SK-N-SH (cell line): Measurements from ENCODE around the gene EFEMP2.

Source experiments
- JUND ChIP-seq: IDR thresholded peaks from 2 replicates; pipeline ENCODE4 v1.4.0; 2012
- RFX5 ChIP-seq: IDR thresholded peaks from 2 replicates; pipeline ENCODE4 v1.6.1; 2012; ENCODE audit warnings: mild to moderate bottlenecking, improper control_type of control experiment, low read length
- SIN3A ChIP-seq: IDR thresholded peaks from 2 replicates; pipeline ENCODE4 v1.6.1; 2012; ENCODE audit warnings: low read depth, mild to moderate bottlenecking, low read length, moderate library complexity, borderline replicate concordance
- TAF1 ChIP-seq: IDR thresholded peaks from 2 replicates; pipeline ENCODE4 v1.6.1; 2012; ENCODE audit warnings: low read depth, mild to moderate bottlenecking, low read length, moderate library complexity, borderline replicate concordance
- TCF12 ChIP-seq: IDR thresholded peaks from 2 replicates; pipeline ENCODE4 v1.4.0; 2012
- TF ChIP-seq, protein P1 (sequence below): fragments of 200-600 bp; sonication (generic); IDR thresholded peaks from 2 replicates; pipeline ENCODE4 v1.6.1; 2017; ENCODE audit warnings: antibody characterized with exemption, mild to moderate bottlenecking, moderate library complexity
- TF ChIP-seq, protein P2 (sequence below): fragments of 150-350 bp; IDR thresholded peaks from 2 replicates; pipeline ENCODE4 v1.6.1; 2017; ENCODE audit warnings: antibody characterized with exemption, low read length, low read depth, borderline replicate concordance
- TF ChIP-seq, protein P3 (sequence below): IDR thresholded peaks from 2 replicates; pipeline ENCODE4; 2012
- TF ChIP-seq, protein P4 (sequence below): fragments of 150-350 bp; IDR thresholded peaks from 2 replicates; pipeline ENCODE4 v1.6.1; 2016; ENCODE audit warnings: mild to moderate bottlenecking, low read depth, low read length
- TF ChIP-seq, protein P5 (sequence below): IDR thresholded peaks from 2 replicates; pipeline ENCODE4 v1.4.0; 2012; ENCODE audit warnings: low read depth, borderline replicate concordance

DNA sequence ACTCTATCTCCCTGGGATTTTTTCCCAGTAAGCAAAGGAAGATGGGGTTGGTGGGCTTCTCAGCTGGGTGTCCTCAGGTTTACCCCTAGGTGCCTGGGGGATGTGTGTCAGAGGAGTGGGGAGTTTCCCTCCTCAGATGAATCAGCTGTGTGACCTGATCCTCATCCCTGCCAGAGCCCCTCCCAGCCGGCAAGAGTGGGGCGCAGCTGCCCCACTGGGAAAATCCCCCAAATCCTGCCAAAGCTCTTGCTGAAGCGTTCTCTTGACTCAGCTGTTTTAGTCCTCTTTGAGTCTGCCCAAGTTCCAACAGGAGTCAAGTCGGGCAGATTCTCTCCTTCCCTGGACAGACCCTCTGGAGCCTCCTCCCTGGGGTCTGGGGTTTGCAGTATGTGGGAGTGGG lies 40.2 kb upstream of the EFEMP2 start:
- TF ChIP-seq TCF12 (no peak), JUND (no peak), SIN3A (no peak), RFX5 (no peak), TAF1 (no peak)
- TF ChIP-seq, protein P1, sequence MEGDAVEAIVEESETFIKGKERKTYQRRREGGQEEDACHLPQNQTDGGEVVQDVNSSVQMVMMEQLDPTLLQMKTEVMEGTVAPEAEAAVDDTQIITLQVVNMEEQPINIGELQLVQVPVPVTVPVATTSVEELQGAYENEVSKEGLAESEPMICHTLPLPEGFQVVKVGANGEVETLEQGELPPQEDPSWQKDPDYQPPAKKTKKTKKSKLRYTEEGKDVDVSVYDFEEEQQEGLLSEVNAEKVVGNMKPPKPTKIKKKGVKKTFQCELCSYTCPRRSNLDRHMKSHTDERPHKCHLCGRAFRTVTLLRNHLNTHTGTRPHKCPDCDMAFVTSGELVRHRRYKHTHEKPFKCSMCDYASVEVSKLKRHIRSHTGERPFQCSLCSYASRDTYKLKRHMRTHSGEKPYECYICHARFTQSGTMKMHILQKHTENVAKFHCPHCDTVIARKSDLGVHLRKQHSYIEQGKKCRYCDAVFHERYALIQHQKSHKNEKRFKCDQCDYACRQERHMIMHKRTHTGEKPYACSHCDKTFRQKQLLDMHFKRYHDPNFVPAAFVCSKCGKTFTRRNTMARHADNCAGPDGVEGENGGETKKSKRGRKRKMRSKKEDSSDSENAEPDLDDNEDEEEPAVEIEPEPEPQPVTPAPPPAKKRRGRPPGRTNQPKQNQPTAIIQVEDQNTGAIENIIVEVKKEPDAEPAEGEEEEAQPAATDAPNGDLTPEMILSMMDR = no peak
- TF ChIP-seq, protein P2, sequence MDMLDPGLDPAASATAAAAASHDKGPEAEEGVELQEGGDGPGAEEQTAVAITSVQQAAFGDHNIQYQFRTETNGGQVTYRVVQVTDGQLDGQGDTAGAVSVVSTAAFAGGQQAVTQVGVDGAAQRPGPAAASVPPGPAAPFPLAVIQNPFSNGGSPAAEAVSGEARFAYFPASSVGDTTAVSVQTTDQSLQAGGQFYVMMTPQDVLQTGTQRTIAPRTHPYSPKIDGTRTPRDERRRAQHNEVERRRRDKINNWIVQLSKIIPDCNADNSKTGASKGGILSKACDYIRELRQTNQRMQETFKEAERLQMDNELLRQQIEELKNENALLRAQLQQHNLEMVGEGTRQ = no peak
- TF ChIP-seq, protein P3, sequence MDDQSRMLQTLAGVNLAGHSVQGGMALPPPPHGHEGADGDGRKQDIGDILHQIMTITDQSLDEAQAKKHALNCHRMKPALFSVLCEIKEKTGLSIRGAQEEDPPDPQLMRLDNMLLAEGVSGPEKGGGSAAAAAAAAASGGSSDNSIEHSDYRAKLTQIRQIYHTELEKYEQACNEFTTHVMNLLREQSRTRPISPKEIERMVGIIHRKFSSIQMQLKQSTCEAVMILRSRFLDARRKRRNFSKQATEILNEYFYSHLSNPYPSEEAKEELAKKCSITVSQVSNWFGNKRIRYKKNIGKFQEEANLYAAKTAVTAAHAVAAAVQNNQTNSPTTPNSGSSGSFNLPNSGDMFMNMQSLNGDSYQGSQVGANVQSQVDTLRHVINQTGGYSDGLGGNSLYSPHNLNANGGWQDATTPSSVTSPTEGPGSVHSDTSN = no peak
- TF ChIP-seq, protein P4, sequence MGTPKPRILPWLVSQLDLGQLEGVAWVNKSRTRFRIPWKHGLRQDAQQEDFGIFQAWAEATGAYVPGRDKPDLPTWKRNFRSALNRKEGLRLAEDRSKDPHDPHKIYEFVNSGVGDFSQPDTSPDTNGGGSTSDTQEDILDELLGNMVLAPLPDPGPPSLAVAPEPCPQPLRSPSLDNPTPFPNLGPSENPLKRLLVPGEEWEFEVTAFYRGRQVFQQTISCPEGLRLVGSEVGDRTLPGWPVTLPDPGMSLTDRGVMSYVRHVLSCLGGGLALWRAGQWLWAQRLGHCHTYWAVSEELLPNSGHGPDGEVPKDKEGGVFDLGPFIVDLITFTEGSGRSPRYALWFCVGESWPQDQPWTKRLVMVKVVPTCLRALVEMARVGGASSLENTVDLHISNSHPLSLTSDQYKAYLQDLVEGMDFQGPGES = no peak
- TF ChIP-seq, protein P5, sequence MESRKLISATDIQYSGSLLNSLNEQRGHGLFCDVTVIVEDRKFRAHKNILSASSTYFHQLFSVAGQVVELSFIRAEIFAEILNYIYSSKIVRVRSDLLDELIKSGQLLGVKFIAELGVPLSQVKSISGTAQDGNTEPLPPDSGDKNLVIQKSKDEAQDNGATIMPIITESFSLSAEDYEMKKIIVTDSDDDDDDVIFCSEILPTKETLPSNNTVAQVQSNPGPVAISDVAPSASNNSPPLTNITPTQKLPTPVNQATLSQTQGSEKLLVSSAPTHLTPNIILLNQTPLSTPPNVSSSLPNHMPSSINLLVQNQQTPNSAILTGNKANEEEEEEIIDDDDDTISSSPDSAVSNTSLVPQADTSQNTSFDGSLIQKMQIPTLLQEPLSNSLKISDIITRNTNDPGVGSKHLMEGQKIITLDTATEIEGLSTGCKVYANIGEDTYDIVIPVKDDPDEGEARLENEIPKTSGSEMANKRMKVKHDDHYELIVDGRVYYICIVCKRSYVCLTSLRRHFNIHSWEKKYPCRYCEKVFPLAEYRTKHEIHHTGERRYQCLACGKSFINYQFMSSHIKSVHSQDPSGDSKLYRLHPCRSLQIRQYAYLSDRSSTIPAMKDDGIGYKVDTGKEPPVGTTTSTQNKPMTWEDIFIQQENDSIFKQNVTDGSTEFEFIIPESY = no peak
